H1 (cell line): Measurements from ENCODE around the gene LAIR1. TPM values are rescaled to one million over a fixed set of nuclear protein-coding genes. Genes with fewer than 3 reads are reported as not detected.

Source experiments
- CBX5 ChIP-seq: fragments of 300-800, 300-1000 bp; sonication (generic); IDR thresholded peaks from 2 replicates; pipeline ENCODE4 v1.7.1; 2016; ENCODE audit warnings: antibody characterized with exemption, low read length, low read depth
- SIN3A ChIP-seq, 2 experiments: IDR thresholded peaks in 1 of 2; conservative IDR thresholded peaks in 1 of 2; 2 replicates each; pipeline ENCODE4 v1.6.1; 2011 to 2012; ENCODE audit warnings: low read length in 2 of 2, improper control_type of control experiment in 1 of 2, low read depth in 1 of 2, mild to moderate bottlenecking in 1 of 2
- SP4 ChIP-seq: IDR thresholded peaks from 2 replicates; pipeline ENCODE4 v1.6.1; 2012; ENCODE audit warnings: low read length, inconsistent platforms
- polyA plus RNA-seq, 7 experiments: library from polyadenylated mRNA; depleted of rRNA in 3 of 7; stranded (reverse) in 5 of 7; unstranded in 2 of 7; fragments of >200 nt in 5 of 7; fragments of 200-250 nt in 2 of 7; gene quantifications; 1 replicate in 5 of 7; 2 replicates in 1 of 7; 4 replicates in 1 of 7; pipeline versions ENCODE4 v1.2.1 to v1.2.3, GENCODE V29; 2011 to 2013; ENCODE audit warnings: missing spikeins in 2 of 7, mixed read lengths in 2 of 7
- total RNA-seq: library from RNA; stranded (reverse); fragmentation: NEBNext Ultra II Directional; extraction: Animal tissue kit (Norgen Biotek cat#: 25700); gene quantifications from 2 replicates; pipeline ENCODE4 v1.2.1, GENCODE V29; 2021
- TF ChIP-seq, protein P1 (sequence below): fragments of 300-600 bp; sonication (generic); IDR thresholded peaks from 2 replicates; pipeline ENCODE4 v1.7.1; 2012; ENCODE audit warnings: low read length, moderate library complexity, mild to moderate bottlenecking, inconsistent platforms; ENCODE audit not compliant: insufficient replicate concordance

The LAIR1 gene
- total and polyA plus RNA-seq, 2 of the 8 experiments (the other 6 are each of a cell fraction or from before 2014, with no cell fraction given), result 0.18 TPM; not detected in 1

DNA sequence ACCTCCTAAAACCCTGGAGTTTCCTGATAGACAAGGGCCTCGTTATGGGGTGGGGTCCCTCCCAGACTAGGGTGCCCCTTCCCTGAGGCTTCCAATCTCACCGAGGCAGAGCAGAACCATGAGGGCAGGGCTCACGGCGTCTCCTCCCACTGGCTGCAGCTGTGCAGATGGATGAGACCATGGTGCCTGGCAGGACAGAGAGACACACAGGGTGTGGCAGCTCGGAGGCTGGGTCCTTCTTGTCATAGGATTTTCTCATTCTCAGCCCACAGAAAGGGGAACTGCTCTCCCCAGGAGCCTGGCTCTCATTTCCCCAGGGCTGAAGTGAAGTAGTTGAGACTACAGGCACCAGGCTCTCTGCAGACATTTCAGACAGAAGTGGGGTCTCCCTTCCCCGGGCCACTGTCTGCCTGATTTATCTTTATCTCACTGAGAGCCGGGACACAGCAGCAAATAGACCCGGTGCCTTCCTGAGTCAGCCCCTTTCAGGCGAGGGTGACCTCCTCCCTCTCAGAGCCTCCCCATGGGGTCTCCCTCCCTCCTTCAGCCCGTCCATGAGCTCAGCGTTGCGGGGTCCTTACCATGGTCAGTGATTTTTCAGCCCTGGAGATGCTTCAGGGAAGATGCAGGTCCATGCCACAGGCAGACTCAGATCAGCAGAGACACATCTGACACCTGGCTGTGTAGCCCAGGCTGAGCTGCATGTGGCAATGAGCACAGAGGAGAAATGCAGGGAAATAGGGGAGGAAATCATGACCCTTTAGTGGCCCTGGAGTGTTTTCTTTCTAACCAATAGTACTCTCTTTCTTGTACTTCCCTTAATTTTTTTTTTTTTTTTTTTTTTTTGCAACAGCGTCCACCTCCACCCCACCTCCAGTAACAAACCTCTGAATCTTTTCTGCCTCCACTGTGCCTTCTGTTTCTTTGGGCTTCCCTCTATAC is 52.0 kb downstream of the LAIR1 start, which contains the start of gene LILRA5 (continued):
- TF ChIP-seq, protein P1, sequence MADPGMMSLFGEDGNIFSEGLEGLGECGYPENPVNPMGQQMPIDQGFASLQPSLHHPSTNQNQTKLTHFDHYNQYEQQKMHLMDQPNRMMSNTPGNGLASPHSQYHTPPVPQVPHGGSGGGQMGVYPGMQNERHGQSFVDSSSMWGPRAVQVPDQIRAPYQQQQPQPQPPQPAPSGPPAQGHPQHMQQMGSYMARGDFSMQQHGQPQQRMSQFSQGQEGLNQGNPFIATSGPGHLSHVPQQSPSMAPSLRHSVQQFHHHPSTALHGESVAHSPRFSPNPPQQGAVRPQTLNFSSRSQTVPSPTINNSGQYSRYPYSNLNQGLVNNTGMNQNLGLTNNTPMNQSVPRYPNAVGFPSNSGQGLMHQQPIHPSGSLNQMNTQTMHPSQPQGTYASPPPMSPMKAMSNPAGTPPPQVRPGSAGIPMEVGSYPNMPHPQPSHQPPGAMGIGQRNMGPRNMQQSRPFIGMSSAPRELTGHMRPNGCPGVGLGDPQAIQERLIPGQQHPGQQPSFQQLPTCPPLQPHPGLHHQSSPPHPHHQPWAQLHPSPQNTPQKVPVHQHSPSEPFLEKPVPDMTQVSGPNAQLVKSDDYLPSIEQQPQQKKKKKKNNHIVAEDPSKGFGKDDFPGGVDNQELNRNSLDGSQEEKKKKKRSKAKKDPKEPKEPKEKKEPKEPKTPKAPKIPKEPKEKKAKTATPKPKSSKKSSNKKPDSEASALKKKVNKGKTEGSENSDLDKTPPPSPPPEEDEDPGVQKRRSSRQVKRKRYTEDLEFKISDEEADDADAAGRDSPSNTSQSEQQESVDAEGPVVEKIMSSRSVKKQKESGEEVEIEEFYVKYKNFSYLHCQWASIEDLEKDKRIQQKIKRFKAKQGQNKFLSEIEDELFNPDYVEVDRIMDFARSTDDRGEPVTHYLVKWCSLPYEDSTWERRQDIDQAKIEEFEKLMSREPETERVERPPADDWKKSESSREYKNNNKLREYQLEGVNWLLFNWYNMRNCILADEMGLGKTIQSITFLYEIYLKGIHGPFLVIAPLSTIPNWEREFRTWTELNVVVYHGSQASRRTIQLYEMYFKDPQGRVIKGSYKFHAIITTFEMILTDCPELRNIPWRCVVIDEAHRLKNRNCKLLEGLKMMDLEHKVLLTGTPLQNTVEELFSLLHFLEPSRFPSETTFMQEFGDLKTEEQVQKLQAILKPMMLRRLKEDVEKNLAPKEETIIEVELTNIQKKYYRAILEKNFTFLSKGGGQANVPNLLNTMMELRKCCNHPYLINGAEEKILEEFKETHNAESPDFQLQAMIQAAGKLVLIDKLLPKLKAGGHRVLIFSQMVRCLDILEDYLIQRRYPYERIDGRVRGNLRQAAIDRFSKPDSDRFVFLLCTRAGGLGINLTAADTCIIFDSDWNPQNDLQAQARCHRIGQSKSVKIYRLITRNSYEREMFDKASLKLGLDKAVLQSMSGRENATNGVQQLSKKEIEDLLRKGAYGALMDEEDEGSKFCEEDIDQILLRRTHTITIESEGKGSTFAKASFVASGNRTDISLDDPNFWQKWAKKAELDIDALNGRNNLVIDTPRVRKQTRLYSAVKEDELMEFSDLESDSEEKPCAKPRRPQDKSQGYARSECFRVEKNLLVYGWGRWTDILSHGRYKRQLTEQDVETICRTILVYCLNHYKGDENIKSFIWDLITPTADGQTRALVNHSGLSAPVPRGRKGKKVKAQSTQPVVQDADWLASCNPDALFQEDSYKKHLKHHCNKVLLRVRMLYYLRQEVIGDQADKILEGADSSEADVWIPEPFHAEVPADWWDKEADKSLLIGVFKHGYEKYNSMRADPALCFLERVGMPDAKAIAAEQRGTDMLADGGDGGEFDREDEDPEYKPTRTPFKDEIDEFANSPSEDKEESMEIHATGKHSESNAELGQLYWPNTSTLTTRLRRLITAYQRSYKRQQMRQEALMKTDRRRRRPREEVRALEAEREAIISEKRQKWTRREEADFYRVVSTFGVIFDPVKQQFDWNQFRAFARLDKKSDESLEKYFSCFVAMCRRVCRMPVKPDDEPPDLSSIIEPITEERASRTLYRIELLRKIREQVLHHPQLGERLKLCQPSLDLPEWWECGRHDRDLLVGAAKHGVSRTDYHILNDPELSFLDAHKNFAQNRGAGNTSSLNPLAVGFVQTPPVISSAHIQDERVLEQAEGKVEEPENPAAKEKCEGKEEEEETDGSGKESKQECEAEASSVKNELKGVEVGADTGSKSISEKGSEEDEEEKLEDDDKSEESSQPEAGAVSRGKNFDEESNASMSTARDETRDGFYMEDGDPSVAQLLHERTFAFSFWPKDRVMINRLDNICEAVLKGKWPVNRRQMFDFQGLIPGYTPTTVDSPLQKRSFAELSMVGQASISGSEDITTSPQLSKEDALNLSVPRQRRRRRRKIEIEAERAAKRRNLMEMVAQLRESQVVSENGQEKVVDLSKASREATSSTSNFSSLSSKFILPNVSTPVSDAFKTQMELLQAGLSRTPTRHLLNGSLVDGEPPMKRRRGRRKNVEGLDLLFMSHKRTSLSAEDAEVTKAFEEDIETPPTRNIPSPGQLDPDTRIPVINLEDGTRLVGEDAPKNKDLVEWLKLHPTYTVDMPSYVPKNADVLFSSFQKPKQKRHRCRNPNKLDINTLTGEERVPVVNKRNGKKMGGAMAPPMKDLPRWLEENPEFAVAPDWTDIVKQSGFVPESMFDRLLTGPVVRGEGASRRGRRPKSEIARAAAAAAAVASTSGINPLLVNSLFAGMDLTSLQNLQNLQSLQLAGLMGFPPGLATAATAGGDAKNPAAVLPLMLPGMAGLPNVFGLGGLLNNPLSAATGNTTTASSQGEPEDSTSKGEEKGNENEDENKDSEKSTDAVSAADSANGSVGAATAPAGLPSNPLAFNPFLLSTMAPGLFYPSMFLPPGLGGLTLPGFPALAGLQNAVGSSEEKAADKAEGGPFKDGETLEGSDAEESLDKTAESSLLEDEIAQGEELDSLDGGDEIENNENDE, result no peak
- no peak for TF ChIP-seq SP4
- TF ChIP-seq SIN3A (conservative IDR thresholded peaks at IDR 0.05 in 1 of 2, IDR thresholded peaks at IDR 0.05 in 1 of 2; ENCODE audit: low read depth in 1 of 2, low read length in 2 of 2), result no peak
- no peak for TF ChIP-seq CBX5
